Measurements from ENCODE around the gene GRIP2.

GRCh38 chr3:14471016-14471415 is 69.1 kb downstream of the GRIP2 start:
- TF ChIP-seq EZH2 (IDR thresholded peaks at IDR 0.05; ENCODE audit: borderline replicate concordance, low read length): no peak
- no peak for TF ChIP-seq CTCF (conservative IDR thresholded peaks at IDR 0.05 in 1 of 2, IDR thresholded peaks at IDR 0.05 in 1 of 2; ENCODE audit: extremely low read depth in 1 of 2, insufficient read depth in 1 of 2, low read depth in 1 of 2, low read length in 2 of 2)

Data from mammary epithelial cell (primary cell).